Subcutaneous abdominal adipose tissue (tissue), 5 donors: ENCODE results near the gene CSTB.
"Not testable (repeated sequence)": the region's sequence is repeated elsewhere in the genome, so short reads cannot be mapped to it uniquely, and the experiment has no call there.

Source experiments
- H3K27ac ChIP-seq: one replicate; pipeline ENCODE4 v1.7.0; 2013; ENCODE audit warnings: low read depth, mild to moderate bottlenecking, inconsistent platforms, low read length, moderate library complexity
- H3K27me3 ChIP-seq, 5 donors: one replicate each; pipeline ENCODE4 v1.7.0; 2013; ENCODE audit warnings: low read length in 5 of 5, inconsistent platforms in 1 of 5; ENCODE audit not compliant: control insufficient read depth in 5 of 5, insufficient read depth in 4 of 5
- H3K36me3 ChIP-seq, 5 donors: one replicate each; pipeline ENCODE4 v1.7.0; 2013; ENCODE audit warnings: low read length in 5 of 5; ENCODE audit not compliant: control insufficient read depth in 5 of 5, insufficient read depth in 5 of 5
- H3K4me1 ChIP-seq, 5 donors: one replicate each; pipeline ENCODE4 v1.7.0; 2013; ENCODE audit warnings: low read length in 5 of 5, mild to moderate bottlenecking in 3 of 5, moderate library complexity in 1 of 5; ENCODE audit not compliant: control insufficient read depth in 5 of 5, insufficient read depth in 5 of 5
- H3K4me3 ChIP-seq, 5 donors: one replicate each; pipeline ENCODE4 v1.7.0; 2013; ENCODE audit warnings: low read length in 5 of 5, low read depth in 1 of 5
- H3K9ac ChIP-seq, 5 donors: one replicate each; pipeline ENCODE4 v1.7.0; 2013; ENCODE audit warnings: low read length in 5 of 5, mild to moderate bottlenecking in 4 of 5, moderate library complexity in 3 of 5
- H3K9me3 ChIP-seq, 5 donors: one replicate each; pipeline ENCODE4 v1.7.0; 2013; ENCODE audit warnings: low read length in 5 of 5; ENCODE audit not compliant: control insufficient read depth in 5 of 5
- donor health status: healthy.
- donor health status: healthy.
- donor health status: healthy.
- donor health status: healthy.
- donor health status: healthy.

Gene CSTB

GRCh38 chr21:43775795-43776430, at the start of gene CSTB:
TSS of gene CSTB (minus strand) at chr21:43776308. CDS start at chr21:43776269, 39 bp downstream.
- peaks cover 3 to 35% (median 23%) of the 10 kb centered on the region in 5 donors for H3K4me1 ChIP-seq
- peak within 1 kb of the TSS; percentile 69 to 93 (median 90) for H3K4me3 ChIP-seq
- H3K9ac ChIP-seq: peak within 1 kb of the TSS; percentile 21 to 94 (median 85)
- no peaks in the 10 kb centered on the region for H3K27me3 ChIP-seq
- H3K27ac ChIP-seq: peak within 1 kb of the TSS; percentile 88
- no peaks in the 10 kb centered on the region for H3K9me3 ChIP-seq
- peaks cover 0 to 21% (median 19%) of the 10 kb centered on the region in 5 donors for H3K36me3 ChIP-seq

- H3K9ac ChIP-seq: no peak overlapping the region
- H3K27me3 ChIP-seq: peaks cover 2 to 25% (median 13%) of the 10 kb centered on the region in 5 donors
- no peaks in the 10 kb centered on the region for H3K36me3 ChIP-seq
Observed at GRCh38 chr21:43825242-43825935, 49.3 kb upstream of the CSTB start.

GRCh38 chr21:43824333-43825241, 48.5 kb upstream of the CSTB start:
- Histone ChIP-seq H3K36me3 (no peaks in the 10 kb centered on the region), H3K9me3 (no peaks in the 10 kb centered on the region), H3K9ac (no peak overlapping the region), H3K4me3 (no peak overlapping the region), H3K27ac (no peak overlapping the region), H3K4me1 (peaks cover 0 to 9% (median 0%) of the 10 kb centered on the region in 5 donors), H3K27me3 (peaks cover 0 to 22% (median 10%) of the 10 kb centered on the region in 5 donors)

More at GRCh38 chr21:43825242-43825935, 49.3 kb upstream of the CSTB start:
- Histone ChIP-seq H3K4me3 (no peak overlapping the region), H3K27ac (no peak overlapping the region), H3K9me3 (no peaks in the 10 kb centered on the region), H3K4me1 (peaks cover 0 to 11% (median 0%) of the 10 kb centered on the region in 5 donors)

GRCh38 chr21:43822741-43823140, 46.6 kb upstream of the CSTB start:
- peaks cover 0 to 15% (median 8%) of the 10 kb centered on the region in 5 donors for H3K27me3 ChIP-seq
- not testable (repeated sequence) for H3K9me3 ChIP-seq, H3K9ac ChIP-seq, H3K4me3 ChIP-seq, H3K36me3 ChIP-seq, H3K27ac ChIP-seq
- peaks cover 0 to 15% (median 2%) of the 10 kb centered on the region in 5 donors for H3K4me1 ChIP-seq

- peaks cover 0 to 15% (median 8%) of the 10 kb centered on the region in 5 donors for H3K27me3 ChIP-seq
- peaks cover 0 to 20% (median 5%) of the 10 kb centered on the region in 5 donors for H3K4me1 ChIP-seq
- not testable (repeated sequence) for H3K4me3 ChIP-seq, H3K9ac ChIP-seq, H3K36me3 ChIP-seq, H3K9me3 ChIP-seq, H3K27ac ChIP-seq
Observed at GRCh38 chr21:43822166-43822565, 46.1 kb upstream of the CSTB start.

GRCh38 chr21:43820466-43820865, 44.4 kb upstream of the CSTB start:
- Histone ChIP-seq H3K9ac (no peak overlapping the region), H3K4me1 (peaks cover 0 to 19% (median 4%) of the 10 kb centered on the region in 5 donors), H3K4me3 (no peak overlapping the region), H3K27ac (no peak overlapping the region), H3K9me3 (peaks cover 0 to 7% (median 7%) of the 10 kb centered on the region in 5 donors), H3K36me3 (no peaks in the 10 kb centered on the region), H3K27me3 (peaks cover 0 to 2% (median 0%) of the 10 kb centered on the region in 5 donors)

GRCh38 chr21:43819511-43820405, 43.6 kb upstream of the CSTB start:
- no peaks in the 10 kb centered on the region for H3K27me3 ChIP-seq
- peaks cover 0 to 7% (median 7%) of the 10 kb centered on the region in 5 donors for H3K9me3 ChIP-seq
- no peak overlapping the region for H3K4me3 ChIP-seq
- no peak overlapping the region for H3K9ac ChIP-seq
- H3K4me1 ChIP-seq: peaks cover 0 to 22% (median 6%) of the 10 kb centered on the region in 5 donors
- H3K27ac ChIP-seq: no peak overlapping the region
- no peaks in the 10 kb centered on the region for H3K36me3 ChIP-seq

- Histone ChIP-seq H3K4me1 (peaks cover 0 to 26% (median 14%) of the 10 kb centered on the region in 5 donors), H3K9ac (no peak overlapping the region), H3K27me3 (no peaks in the 10 kb centered on the region), H3K4me3 (no peak overlapping the region), H3K27ac (no peak overlapping the region), H3K9me3 (peaks cover 0 to 7% (median 7%) of the 10 kb centered on the region in 5 donors), H3K36me3 (no peaks in the 10 kb centered on the region)
Observed at GRCh38 chr21:43818685-43819084, 42.6 kb upstream of the CSTB start.
